GM12878 (cell line): ENCODE data around the gene NAAA. TPM values are rescaled to one million over a fixed set of nuclear protein-coding genes. Genes with fewer than 3 reads are reported as not detected.

Experiments used
- ATAC-seq: fragments of 200-7000 bp; cut with Tn5 transposase; 3 replicates; pipeline ENCODE4 v1.9.1; 2020; ENCODE audit warnings: mild to moderate bottlenecking, moderate library complexity
- BruUV-seq: library from RNA; stranded (reverse); fragments of 400-500 nt; replicated peaks from 2 replicates; lab custom pipeline; 2021; lab: Mats Ljungman, UMichigan
- CTCF ChIA-PET: fragments of 300-600 bp; sonication (Branson Sonifier 250); formaldehyde crosslinking; extraction: SDS; loops from one replicate; lab custom pipeline; 2021; ENCODE audit warnings: inconsistent platforms; lab: Yijun Ruan, JAX
- POLR2A ChIA-PET: fragments of 350-600 bp; formaldehyde crosslinking; extraction: SDS; loops from one replicate; lab custom pipeline; 2021; ENCODE audit warnings: inconsistent platforms; lab: Charles Lee
- RAD21 ChIA-PET: fragments of 300-600 bp; sonication (Branson Sonifier 250); formaldehyde crosslinking; loops from one replicate; lab custom pipeline; 2023; ENCODE audit warnings: antibody characterized with exemption; ENCODE audit not compliant: unreplicated experiment; lab: Charles Lee
- SMC1A ChIA-PET: fragments of 300-600 bp; sonication (Branson Sonifier 250); formaldehyde crosslinking; loops from one replicate; lab custom pipeline; 2023; ENCODE audit not compliant: unreplicated experiment, uncharacterized antibody; lab: Charles Lee
- DNase-seq: peaks from one replicate; pipeline ENCODE4 v3.0.0-alpha.2; 2011; ENCODE audit warnings: low read depth, low spot score
- FAIRE-seq: peaks from 3 replicates; lab custom pipeline; 2011; peaks lifted over from hg19 to GRCh38; lab: Jason Lieb, UNC
- H2AFZ ChIP-seq: 2 replicates; pipeline ENCODE4 v1.6.0; 2011; ENCODE audit warnings: low read depth, low read length, control low read depth; ENCODE audit not compliant: control insufficient read depth
- H3K27ac ChIP-seq: 2 replicates; pipeline ENCODE4 v1.5.1; 2011; ENCODE audit warnings: control low read depth; ENCODE audit not compliant: control insufficient read depth, insufficient read depth
- H3K27me3 ChIP-seq, 2 experiments: replicated peaks in 1 of 2; 2 replicates each; pipeline versions ENCODE4 v1.6.0 to v1.6.1; 2011; ENCODE audit warnings: low read length in 1 of 2; ENCODE audit not compliant: control insufficient read depth in 2 of 2, insufficient read depth in 2 of 2
- H3K36me3 ChIP-seq, 2 experiments: 2 replicates each; pipeline ENCODE4 v1.5.1; 2011; ENCODE audit warnings: low read length in 1 of 2; ENCODE audit not compliant: control insufficient read depth in 2 of 2, insufficient read depth in 2 of 2
- H3K4me1 ChIP-seq: 2 replicates; pipeline ENCODE4 v1.6.1; 2011; ENCODE audit warnings: mild to moderate bottlenecking, low read length, moderate library complexity, mixed read lengths; ENCODE audit not compliant: control insufficient read depth, insufficient read depth
- H3K4me2 ChIP-seq: 2 replicates; pipeline ENCODE4 v1.6.0; 2011; ENCODE audit warnings: control low read depth; ENCODE audit not compliant: control insufficient read depth, insufficient read depth
- H3K4me3 ChIP-seq: fragments of 200-600 bp; sonication (generic); 2 replicates; pipeline ENCODE4 v1.5.1; 2016
- H3K79me2 ChIP-seq: 2 replicates; pipeline ENCODE4 v1.6.0; 2011; ENCODE audit warnings: low read length; ENCODE audit not compliant: control insufficient read depth, insufficient read depth
- H3K9ac ChIP-seq: 2 replicates; pipeline ENCODE4 v1.8.0; 2011; ENCODE audit warnings: low read length, control low read depth, mixed read lengths; ENCODE audit not compliant: control insufficient read depth, insufficient read depth
- H3K9me3 ChIP-seq: replicated peaks from 3 replicates; pipeline ENCODE4 v1.5.1; 2011; ENCODE audit warnings: mild to moderate bottlenecking, low read length; ENCODE audit not compliant: control insufficient read depth, insufficient read depth
- H4K20me1 ChIP-seq: 2 replicates; pipeline ENCODE4 v1.6.0; 2011; ENCODE audit not compliant: control insufficient read depth, insufficient read depth
- CEBPB ChIP-seq, 2 experiments: fragments of 150-350 bp in 1 of 2; IDR thresholded peaks; 2 replicates each; pipeline ENCODE4 v1.6.1; 2012 to 2014; ENCODE audit warnings: low read depth in 2 of 2, low read length in 2 of 2, borderline replicate concordance in 1 of 2, inconsistent platforms in 1 of 2
- CREB1 ChIP-seq: IDR thresholded peaks from 2 replicates; pipeline ENCODE4 v1.6.1; 2012; ENCODE audit warnings: low read depth, mild to moderate bottlenecking, inconsistent platforms
- DPF2 ChIP-seq: fragments of 450-650 bp; IDR thresholded peaks from 2 replicates; pipeline ENCODE4 v1.6.1; 2017; ENCODE audit warnings: mild to moderate bottlenecking
- HCFC1 ChIP-seq: fragments of 150-350 bp; IDR thresholded peaks from 2 replicates; pipeline ENCODE4 v1.6.1; 2014; ENCODE audit warnings: low read length
- HSF1 ChIP-seq: fragments of 150-350 bp; IDR thresholded peaks from 2 replicates; pipeline ENCODE4 v1.6.1; 2014; ENCODE audit warnings: mild to moderate bottlenecking, low read depth, low read length
- KLF5 ChIP-seq: fragments of 450-650 bp; IDR thresholded peaks from 2 replicates; pipeline ENCODE4 v1.6.1; 2014; ENCODE audit warnings: mild to moderate bottlenecking; ENCODE audit not compliant: partially characterized antibody
- MLLT1 ChIP-seq: fragments of 450-650 bp; IDR thresholded peaks from 2 replicates; pipeline ENCODE4 v1.6.1; 2016; ENCODE audit warnings: mild to moderate bottlenecking
- NR2F1 ChIP-seq: fragments of 450-650 bp; conservative IDR thresholded peaks from 2 replicates; pipeline ENCODE4 v1.6.1; 2017; ENCODE audit warnings: mild to moderate bottlenecking
- STAT3 ChIP-seq: IDR thresholded peaks from 2 replicates; pipeline ENCODE4 v1.6.1; 2011; ENCODE audit warnings: low read depth, low read length, improper control_type of control experiment
- SUPT20H ChIP-seq: IDR thresholded peaks from 2 replicates; pipeline ENCODE4 v1.6.1; 2011; ENCODE audit warnings: low read depth, mild to moderate bottlenecking, low read length, moderate library complexity, borderline replicate concordance; ENCODE audit not compliant: control insufficient read depth
- SUZ12 ChIP-seq: fragments of 200-600 bp; sonication (generic); IDR thresholded peaks from one replicate; pipeline ENCODE4 v1.6.1; 2018; ENCODE audit warnings: antibody characterized with exemption, mild to moderate bottlenecking; ENCODE audit not compliant: unreplicated experiment
- TCF3 ChIP-seq: IDR thresholded peaks from 2 replicates; pipeline ENCODE4 v1.6.1; 2012; ENCODE audit warnings: low read depth, mild to moderate bottlenecking, low read length, borderline replicate concordance; ENCODE audit not compliant: insufficient read depth
- ZBTB11 ChIP-seq: fragments of 450-650 bp; formaldehyde crosslinking; IDR thresholded peaks from 2 replicates; pipeline ENCODE4 v1.5.0; 2022; ENCODE audit warnings: mild to moderate bottlenecking, missing genetic modification characterization
- ZNF24 ChIP-seq: fragments of 450-650 bp; IDR thresholded peaks from 2 replicates; pipeline ENCODE4 v1.6.1; 2017; ENCODE audit warnings: antibody characterized with exemption, mild to moderate bottlenecking
- WGBS: methylation state at CpG from one replicate; pipeline ENCODE4 v1.1.6; 2016; ENCODE audit warnings: low lambda C conversion rate; ENCODE audit not compliant: insufficient replicate concordance, insufficient coverage; ENCODE audit errors: missing lambda C conversion rate; 5-methylcytosine and 5-hydroxymethylcytosine counted together
- in situ Hi-C: fragments of 300-500 bp; cut with MboI; formaldehyde crosslinking; loops from 9 replicates; pipeline ENCODE4 v1.14.3; 2018; ENCODE audit warnings: mixed read lengths
- intact Hi-C: fragments of 100-400 bp; cut with micrococcal nuclease; formaldehyde crosslinking; loops from one replicate; pipeline ENCODE4 v1.14.2; 2022; ENCODE audit not compliant: unreplicated experiment
- polyA plus RNA-seq, 11 experiments: library from polyadenylated mRNA; depleted of rRNA in 4 of 11; unstranded in 6 of 11; stranded (reverse) in 5 of 11; fragments of >200 nt; fragmentation: Nextera tagmentation in 4 of 11; fragmentation: Illumina TruSeq in 1 of 11; extraction: Ambion mirVana in 4 of 11; extraction: Trizol in 1 of 11; gene quantifications; 1 replicate in 1 of 11; 2 replicates in 10 of 11; pipeline versions ENCODE4 v1.2.1 to v1.2.3, GENCODE V29; 2011 to 2016; ENCODE audit warnings: inconsistent platforms in 2 of 11, missing spikeins in 2 of 11, low read depth in 1 of 11
- total RNA-seq, 4 experiments: library from RNA; depleted of rRNA in 3 of 4; stranded (reverse); fragments of >200 nt in 3 of 4; fragmentation: Illumina TruSeq in 1 of 4; extraction: Trizol in 1 of 4; gene quantifications; 2 replicates each; pipeline versions ENCODE4 v1.2.1 to v1.2.3, GENCODE V29; 2013 to 2021
- TF ChIP-seq, protein P1 (sequence below): fragments of 450-650 bp; IDR thresholded peaks from 2 replicates; pipeline ENCODE4 v1.6.1; 2017; ENCODE audit warnings: mild to moderate bottlenecking, low read depth, inconsistent platforms; ENCODE audit not compliant: poor library complexity, severe bottlenecking

Gene NAAA
- total and polyA plus RNA-seq, 10 of the 15 experiments (the other 5 are each of a cell fraction or from before 2014, with no cell fraction given) = 0.60 to 4.9 (median 2.6) TPM

GRCh38 chr4:75912968-75913367 lies 27.8 kb downstream of the NAAA start:
- Histone ChIP-seq H3K4me3 (no peak overlapping the region), H3K9me3 (no peaks in the 10 kb centered on the region), H3K4me1 (no peaks in the 10 kb centered on the region), H3K36me3 (no peaks in the 10 kb centered on the region), H3K27ac (no peak overlapping the region), H3K79me2 (no peaks in the 10 kb centered on the region), H3K9ac (no peak overlapping the region), H3K27me3 (no peaks in the 10 kb centered on the region), H4K20me1 (no peaks in the 10 kb centered on the region), H3K4me2 (no peak overlapping the region), H2AFZ (no peak overlapping the region)
- in situ Hi-C loops (no loop called here), intact Hi-C loops (loop anchor here (5.0 kb wide), 1 partner anchor 169 kb away; no protein-coding TSS in a partner anchor)
- RAD21 ChIA-PET = no interaction called here
- SMC1A ChIA-PET = interaction anchor here (0.5 to 0.9 kb wide), 3 partner anchors 50 to 83 kb away, joined by 3 read pairs; no protein-coding TSS in a partner anchor
- POLR2A ChIA-PET = no interaction called here
- no TSS peak for BruUV-seq
- TF ChIP-seq CEBPB (IDR thresholded peaks at IDR 0.05; ENCODE audit: borderline replicate concordance in 1 of 2, low read depth in 2 of 2, low read length in 2 of 2) (no peak), NR2F1 (no peak), CREB1 (no peak), TCF3 (no peak), DPF2 (no peak), MLLT1 (no peak), SUZ12 (no peak), HCFC1 (no peak), ZBTB11 (no peak), KLF5 (no peak), HSF1 (no peak), ZNF24 (no peak), SUPT20H (no peak), STAT3 (no peak)
- TF ChIP-seq, protein P1, sequence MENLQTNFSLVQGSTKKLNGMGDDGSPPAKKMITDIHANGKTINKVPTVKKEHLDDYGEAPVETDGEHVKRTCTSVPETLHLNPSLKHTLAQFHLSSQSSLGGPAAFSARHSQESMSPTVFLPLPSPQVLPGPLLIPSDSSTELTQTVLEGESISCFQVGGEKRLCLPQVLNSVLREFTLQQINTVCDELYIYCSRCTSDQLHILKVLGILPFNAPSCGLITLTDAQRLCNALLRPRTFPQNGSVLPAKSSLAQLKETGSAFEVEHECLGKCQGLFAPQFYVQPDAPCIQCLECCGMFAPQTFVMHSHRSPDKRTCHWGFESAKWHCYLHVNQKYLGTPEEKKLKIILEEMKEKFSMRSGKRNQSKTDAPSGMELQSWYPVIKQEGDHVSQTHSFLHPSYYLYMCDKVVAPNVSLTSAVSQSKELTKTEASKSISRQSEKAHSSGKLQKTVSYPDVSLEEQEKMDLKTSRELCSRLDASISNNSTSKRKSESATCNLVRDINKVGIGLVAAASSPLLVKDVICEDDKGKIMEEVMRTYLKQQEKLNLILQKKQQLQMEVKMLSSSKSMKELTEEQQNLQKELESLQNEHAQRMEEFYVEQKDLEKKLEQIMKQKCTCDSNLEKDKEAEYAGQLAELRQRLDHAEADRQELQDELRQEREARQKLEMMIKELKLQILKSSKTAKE = no peak
- FAIRE-seq = no peak
- no peak for DNase-seq
- CTCF ChIA-PET = interaction anchor here (0.9 kb wide), 1 partner anchor 154 kb away, joined by 3 read pairs; no protein-coding TSS in a partner anchor
- ATAC-seq = no peak
- WGBS = 54% methylated on average over 6 of the region's 6 CpGs
